ENCODE results near the gene ZNF444.
"Not testable (repeated sequence)": the region's sequence is repeated elsewhere in the genome, so short reads cannot be mapped to it uniquely, and the experiment has no call there.

The ZNF444 gene

DNA sequence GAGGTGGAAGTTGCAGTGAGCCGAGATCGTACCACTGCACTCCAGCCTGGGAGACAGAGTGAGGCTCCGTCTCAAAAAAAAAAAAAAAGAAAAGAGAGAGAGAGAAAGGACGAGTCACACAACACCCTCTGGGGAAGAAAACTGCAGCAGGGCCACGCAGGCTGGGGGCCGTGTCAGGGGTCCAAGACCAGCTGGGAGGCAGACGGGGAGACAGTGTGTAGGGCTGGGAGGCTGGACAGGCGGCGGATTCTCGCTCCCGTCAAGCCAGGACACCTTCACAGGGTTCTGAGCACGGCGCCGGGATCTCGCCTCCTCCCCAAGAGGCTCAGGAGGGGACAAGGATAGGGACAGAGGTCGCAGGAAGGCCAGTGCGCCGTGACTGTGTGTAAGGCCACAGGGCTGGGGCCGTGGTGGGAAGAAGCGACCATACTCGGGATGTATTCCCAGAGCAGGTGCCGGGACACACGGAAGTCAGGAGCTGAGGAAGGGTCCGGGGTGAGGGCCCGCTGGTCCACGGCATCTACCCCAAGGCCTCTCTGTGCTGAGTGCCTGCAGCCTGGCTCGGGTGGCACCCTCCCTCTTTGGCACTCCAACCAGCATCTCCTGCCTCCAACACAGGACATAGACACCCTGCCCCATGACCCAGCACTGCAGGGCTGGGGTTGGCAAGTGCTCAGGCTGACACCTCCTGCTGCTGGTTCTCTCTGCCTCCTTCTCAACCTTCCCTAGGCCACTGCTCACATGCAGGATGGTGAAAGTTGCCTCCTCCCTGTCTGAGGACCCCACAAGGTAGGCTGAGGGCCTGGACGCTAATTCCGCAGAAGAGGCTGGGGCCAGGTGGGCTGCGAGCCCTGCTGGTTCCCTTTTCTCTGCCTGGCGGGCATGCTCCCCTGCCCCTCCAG is 41.2 kb upstream of the ZNF444 start:
- Histone ChIP-seq H3K27ac (ENCODE audit: low read depth, low read length, severe bottlenecking) (no peak overlapping the region), H3K4me1 (ENCODE audit: control insufficient read depth, insufficient read depth, low read length, poor library complexity, severe bottlenecking) (no peaks in the 10 kb centered on the region), H3K4me3 (ENCODE audit: extremely low read depth, insufficient read depth, low read length, poor library complexity, severe bottlenecking) (no peak overlapping the region), H3K36me3 (ENCODE audit: control insufficient read depth, insufficient read depth, low read length) (peaks cover 78% of the 10 kb centered on the region), H3K9me3 (ENCODE audit: control insufficient read depth, low read length) (no peaks in the 10 kb centered on the region)
- WGBS, 2 experiments (ENCODE audit: insufficient coverage in 2 of 2), result 93 to 95% methylated on average over 21 to 29 of the region's 31 CpGs

DNA sequence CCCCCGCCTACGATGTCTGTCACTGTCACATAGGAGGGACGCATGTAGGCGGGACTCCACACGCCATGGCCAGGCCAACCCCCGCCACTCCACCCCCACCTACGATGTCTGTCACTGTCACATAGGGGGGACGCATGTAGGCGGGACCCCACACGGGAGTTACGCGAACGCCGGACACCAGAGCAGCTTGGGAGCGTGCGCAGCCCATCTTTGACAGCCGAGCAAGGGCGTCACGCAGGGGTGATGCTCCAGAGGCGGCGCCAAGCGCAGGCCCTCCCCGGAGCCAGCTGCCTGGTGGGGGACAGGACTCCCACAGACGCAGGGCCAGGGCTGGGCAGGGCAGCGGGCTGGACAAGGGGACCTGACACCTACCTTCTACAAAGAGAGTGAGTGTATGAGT is 40.0 kb upstream of the ZNF444 start:
- H3K4me1 ChIP-seq (ENCODE audit: control insufficient read depth, insufficient read depth, low read length, poor library complexity, severe bottlenecking), result peaks cover 5% of the 10 kb centered on the region
- 88% methylated on average over 22 to 24 of the region's 25 CpGs for WGBS, 2 experiments (ENCODE audit: insufficient coverage in 2 of 2)
- H3K9me3 ChIP-seq (ENCODE audit: control insufficient read depth, low read length), result no peaks in the 10 kb centered on the region
- no peak overlapping the region for H3K27ac ChIP-seq (ENCODE audit: low read depth, low read length, severe bottlenecking)
- peaks cover 67% of the 10 kb centered on the region for H3K36me3 ChIP-seq (ENCODE audit: control insufficient read depth, insufficient read depth, low read length)
- H3K4me3 ChIP-seq (ENCODE audit: extremely low read depth, insufficient read depth, low read length, poor library complexity, severe bottlenecking), result no peak overlapping the region

DNA sequence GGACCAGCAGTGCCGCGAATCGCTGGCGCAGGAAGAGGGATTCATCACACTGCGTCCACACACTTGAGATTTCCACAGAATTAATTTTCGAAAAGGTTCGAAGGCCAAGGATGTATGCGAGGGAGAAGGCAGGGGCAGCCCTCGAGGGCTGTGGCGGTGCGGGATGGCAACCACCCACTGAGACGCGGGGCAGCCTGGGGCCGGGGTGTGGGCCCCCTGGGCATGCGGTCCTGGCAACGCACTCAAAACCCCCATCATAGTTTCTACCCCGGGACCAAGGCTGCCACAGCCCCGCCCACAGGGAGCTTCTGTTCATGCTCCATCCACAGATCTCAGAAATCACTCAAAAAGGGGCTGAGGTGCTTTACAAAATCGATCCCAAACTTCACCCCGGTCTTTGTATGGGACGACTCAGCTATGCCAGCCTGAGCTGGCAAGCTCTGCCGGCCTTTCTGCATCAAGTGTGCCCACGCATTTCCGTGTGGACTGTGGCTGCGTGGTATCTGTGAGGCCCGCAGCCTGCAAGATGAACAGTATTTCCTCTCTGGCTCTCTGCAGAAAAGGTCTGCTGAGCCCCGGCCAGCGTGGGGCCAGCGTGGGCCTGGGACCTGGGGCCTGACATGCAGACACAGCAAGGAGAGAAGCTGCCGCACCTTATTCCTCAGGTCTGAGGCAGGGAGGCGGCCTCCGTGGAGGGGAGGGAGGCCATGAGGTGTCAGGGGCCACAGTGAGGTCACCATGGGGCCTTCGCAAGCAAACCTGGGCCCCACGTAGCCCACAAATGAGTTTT is 39.1 kb upstream of the ZNF444 start:
- Histone ChIP-seq H3K27ac (ENCODE audit: low read depth, low read length, severe bottlenecking) (no peak overlapping the region), H3K9me3 (ENCODE audit: control insufficient read depth, low read length) (no peaks in the 10 kb centered on the region), H3K4me3 (ENCODE audit: extremely low read depth, insufficient read depth, low read length, poor library complexity, severe bottlenecking) (no peak overlapping the region), H3K4me1 (ENCODE audit: control insufficient read depth, insufficient read depth, low read length, poor library complexity, severe bottlenecking) (peaks cover 5% of the 10 kb centered on the region), H3K36me3 (ENCODE audit: control insufficient read depth, insufficient read depth, low read length) (peaks cover 69% of the 10 kb centered on the region)
- 94 to 97% methylated on average over 32 to 33 of the region's 34 CpGs for WGBS, 2 experiments (ENCODE audit: insufficient coverage in 2 of 2)

DNA sequence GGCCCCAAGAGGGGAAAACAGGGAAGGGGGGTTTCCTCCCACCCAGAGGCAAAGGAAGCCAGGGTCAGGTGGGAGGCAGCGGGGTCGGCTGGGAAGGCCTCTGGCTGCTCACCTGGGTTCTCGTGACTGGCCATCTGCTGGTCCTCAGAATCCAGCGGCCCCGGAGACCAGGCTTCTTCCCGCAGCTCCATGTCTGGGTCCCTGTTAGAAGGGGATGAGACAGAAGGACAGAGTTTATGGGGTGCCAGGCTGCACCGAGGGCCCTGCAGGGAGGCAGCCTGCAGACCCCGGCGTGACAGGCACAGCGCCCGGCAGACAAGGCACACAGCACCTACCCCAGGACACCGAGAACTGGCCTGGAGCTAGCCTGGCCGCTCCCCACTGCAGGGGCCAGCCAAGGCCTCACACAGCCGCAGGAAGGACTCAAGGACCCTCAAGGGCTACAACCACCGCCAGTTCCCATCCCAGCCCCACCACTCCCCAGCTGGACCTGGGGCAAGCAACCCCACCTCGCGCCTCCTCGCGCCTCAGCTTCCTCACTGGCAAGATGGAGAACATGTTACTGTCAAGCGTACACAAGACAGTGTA is 38.0 kb upstream of the ZNF444 start:
- Histone ChIP-seq H3K36me3 (ENCODE audit: control insufficient read depth, insufficient read depth, low read length) (peaks cover 63% of the 10 kb centered on the region), H3K9me3 (ENCODE audit: control insufficient read depth, low read length) (no peaks in the 10 kb centered on the region), H3K27ac (ENCODE audit: low read depth, low read length, severe bottlenecking) (no peak overlapping the region), H3K4me1 (ENCODE audit: control insufficient read depth, insufficient read depth, low read length, poor library complexity, severe bottlenecking) (peaks cover 5% of the 10 kb centered on the region), H3K4me3 (ENCODE audit: extremely low read depth, insufficient read depth, low read length, poor library complexity, severe bottlenecking) (no peak overlapping the region)
- WGBS, 2 experiments (ENCODE audit: insufficient coverage in 2 of 2), result 86 to 97% methylated on average over 11 to 19 of the region's 20 CpGs

DNA sequence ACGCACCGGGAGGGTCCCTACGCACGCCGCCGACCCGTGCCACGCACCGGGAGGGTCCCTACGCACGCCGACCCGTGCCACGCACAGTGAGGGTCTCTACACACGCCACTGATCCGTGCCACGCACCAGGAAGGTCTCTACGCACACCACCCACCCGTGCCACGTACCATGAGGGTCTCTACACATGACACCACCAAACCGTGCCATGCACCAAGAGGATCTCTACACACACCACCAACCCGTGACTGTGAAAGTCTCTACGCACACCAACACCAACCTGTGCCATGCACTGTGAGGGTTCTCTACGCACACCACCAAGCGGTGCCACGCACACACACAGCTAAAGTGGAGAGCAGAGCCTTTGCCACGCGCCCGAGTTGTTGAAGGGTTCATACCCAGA is 36.7 kb upstream of the ZNF444 start:
- Histone ChIP-seq H3K9me3 (ENCODE audit: control insufficient read depth, low read length) (no peaks in the 10 kb centered on the region), H3K4me3 (ENCODE audit: extremely low read depth, insufficient read depth, low read length, poor library complexity, severe bottlenecking) (no peak overlapping the region), H3K4me1 (ENCODE audit: control insufficient read depth, insufficient read depth, low read length, poor library complexity, severe bottlenecking) (peaks cover 14% of the 10 kb centered on the region), H3K27ac (ENCODE audit: low read depth, low read length, severe bottlenecking) (no peak overlapping the region), H3K36me3 (ENCODE audit: control insufficient read depth, insufficient read depth, low read length) (peaks cover 52% of the 10 kb centered on the region)
- WGBS, 2 experiments (ENCODE audit: insufficient coverage in 2 of 2), result 94 to 95% methylated on average over 12 to 29 of the region's 29 CpGs

DNA sequence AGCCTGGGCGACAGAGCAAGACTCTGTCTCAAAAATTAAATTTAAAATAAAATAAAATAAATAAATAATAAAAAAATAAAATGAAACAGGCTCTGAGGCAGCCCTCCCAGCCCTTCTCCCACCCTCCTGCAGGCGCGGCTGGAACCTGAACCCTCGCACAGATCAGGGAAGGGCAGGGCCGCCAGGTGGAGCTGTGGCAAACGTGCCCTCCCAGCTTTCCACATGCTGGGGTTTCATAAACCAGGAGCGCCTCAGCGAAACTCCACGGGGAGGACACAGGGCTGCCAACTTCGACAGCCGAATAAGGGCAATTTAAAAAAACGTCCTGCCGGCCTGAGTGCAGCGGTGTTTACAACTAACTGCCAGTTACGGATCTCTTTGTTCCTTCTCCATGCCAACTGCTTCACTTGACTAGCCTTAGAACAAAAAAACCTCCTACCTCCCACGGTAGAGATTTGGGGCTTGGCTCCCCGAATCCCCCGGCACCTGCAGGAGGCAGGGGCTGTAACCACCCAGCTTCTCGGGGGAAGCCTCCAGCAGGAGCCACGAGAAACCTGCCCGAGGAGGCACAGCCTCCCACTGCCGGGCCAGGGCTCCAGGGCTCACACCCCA is 35.9 kb upstream of the ZNF444 start:
- Histone ChIP-seq H3K27ac (ENCODE audit: low read depth, low read length, severe bottlenecking) (peak overlapping the region; percentile 62), H3K9me3 (ENCODE audit: control insufficient read depth, low read length) (no peaks in the 10 kb centered on the region), H3K4me1 (ENCODE audit: control insufficient read depth, insufficient read depth, low read length, poor library complexity, severe bottlenecking) (peaks cover 20% of the 10 kb centered on the region), H3K36me3 (ENCODE audit: control insufficient read depth, insufficient read depth, low read length) (peaks cover 46% of the 10 kb centered on the region), H3K4me3 (ENCODE audit: extremely low read depth, insufficient read depth, low read length, poor library complexity, severe bottlenecking) (no peak overlapping the region)
- WGBS, 2 experiments (ENCODE audit: insufficient coverage in 2 of 2), result 50 to 55% methylated on average over 17 to 20 of the region's 22 CpGs

DNA sequence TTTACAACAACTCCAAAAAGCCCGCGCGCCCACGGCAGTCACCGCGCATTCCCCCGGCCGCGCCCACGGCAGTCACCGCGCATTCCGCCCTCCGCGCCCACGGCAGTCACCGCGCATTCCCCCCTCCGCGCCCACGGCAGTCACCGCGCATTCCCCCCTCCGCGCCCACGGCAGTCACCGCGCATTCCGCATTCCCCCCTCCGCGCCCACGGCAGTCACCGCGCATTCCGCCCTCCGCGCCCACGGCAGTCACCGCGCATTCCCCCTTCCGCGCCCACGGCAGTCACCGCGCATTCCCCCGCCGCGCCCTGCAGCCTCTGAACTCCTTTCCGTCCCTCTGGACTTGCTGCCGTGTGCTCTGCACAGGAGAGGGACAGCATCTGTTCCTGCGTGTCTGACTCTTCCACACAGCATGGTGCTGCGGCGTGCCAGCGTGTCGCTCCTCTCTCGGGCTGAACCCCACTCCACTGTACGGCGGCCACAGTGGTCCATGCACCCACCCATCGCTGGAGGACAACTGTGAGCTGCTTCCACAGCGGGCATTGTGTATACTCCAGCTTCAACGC is 35.2 kb upstream of the ZNF444 start:
- WGBS, 2 experiments (ENCODE audit: insufficient coverage in 2 of 2), result 97 to 98% methylated on average over 41 to 55 of the region's 61 CpGs

DNA sequence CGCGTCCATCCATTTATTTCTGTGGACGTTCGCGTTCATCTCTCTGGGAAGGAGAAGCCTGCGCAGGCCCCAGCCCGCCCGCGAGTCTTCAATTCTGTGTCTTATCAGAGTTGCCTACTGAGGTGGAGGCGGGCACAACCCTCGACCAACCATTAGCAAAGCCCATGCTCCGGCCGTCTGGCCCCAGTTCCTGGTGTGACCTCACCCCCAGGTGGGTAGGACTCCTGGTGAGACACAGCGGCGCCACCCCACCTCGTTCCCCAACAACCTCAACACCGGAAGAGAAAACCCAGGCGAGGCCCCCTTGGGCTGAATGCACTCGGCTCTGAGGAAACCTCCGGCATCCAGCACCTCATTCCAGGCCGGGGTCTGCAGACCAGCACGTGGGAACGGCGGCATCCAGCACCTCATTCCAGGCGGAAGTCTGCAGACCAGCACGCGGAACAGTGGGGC is 34.7 kb upstream of the ZNF444 start:
- WGBS, 2 experiments (ENCODE audit: insufficient coverage in 2 of 2), result 93 to 96% methylated on average over 21 to 24 of the region's 27 CpGs
- Histone ChIP-seq H3K9me3 (ENCODE audit: control insufficient read depth, low read length) (no peaks in the 10 kb centered on the region), H3K36me3 (ENCODE audit: control insufficient read depth, insufficient read depth, low read length) (peaks cover 37% of the 10 kb centered on the region), H3K4me3 (ENCODE audit: extremely low read depth, insufficient read depth, low read length, poor library complexity, severe bottlenecking) (no peak overlapping the region), H3K27ac (ENCODE audit: low read depth, low read length, severe bottlenecking) (peak overlapping the region; percentile 5), H3K4me1 (ENCODE audit: control insufficient read depth, insufficient read depth, low read length, poor library complexity, severe bottlenecking) (peaks cover 27% of the 10 kb centered on the region)

More for the DNA sequence above, 35.2 kb upstream of the ZNF444 start:
- Histone ChIP-seq H3K36me3 (ENCODE audit: control insufficient read depth, insufficient read depth, low read length) (peaks cover 41% of the 10 kb centered on the region), H3K4me1 (ENCODE audit: control insufficient read depth, insufficient read depth, low read length, poor library complexity, severe bottlenecking) (peaks cover 23% of the 10 kb centered on the region), H3K27ac (ENCODE audit: low read depth, low read length, severe bottlenecking) (peak overlapping the region; percentile 5)
- H3K4me3 ChIP-seq (ENCODE audit: extremely low read depth, insufficient read depth, low read length, poor library complexity, severe bottlenecking); H3K9me3 ChIP-seq (ENCODE audit: control insufficient read depth, low read length): not testable (repeated sequence)

DNA sequence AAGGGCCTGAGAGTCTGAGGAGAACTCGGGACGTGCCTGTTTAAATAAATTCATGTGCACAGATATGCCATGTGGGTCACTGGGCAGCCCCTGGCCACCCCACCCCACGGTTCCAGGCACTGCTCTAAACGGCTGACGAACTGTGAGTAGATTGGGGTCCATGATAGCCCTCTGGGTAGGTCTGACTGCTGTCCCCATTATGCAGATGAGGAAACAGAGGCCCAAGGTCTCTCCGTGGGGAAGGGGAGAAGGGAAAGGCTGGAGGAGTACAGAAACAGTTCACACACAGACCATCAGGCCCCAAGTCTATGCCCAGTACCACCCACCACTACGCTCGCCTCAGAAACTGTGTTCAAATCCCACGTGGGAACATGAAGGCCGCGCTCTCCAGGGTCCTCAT is 34.1 kb upstream of the ZNF444 start:
- Histone ChIP-seq H3K4me1 (ENCODE audit: control insufficient read depth, insufficient read depth, low read length, poor library complexity, severe bottlenecking) (peaks cover 32% of the 10 kb centered on the region), H3K27ac (ENCODE audit: low read depth, low read length, severe bottlenecking) (no peak overlapping the region), H3K9me3 (ENCODE audit: control insufficient read depth, low read length) (no peaks in the 10 kb centered on the region), H3K4me3 (ENCODE audit: extremely low read depth, insufficient read depth, low read length, poor library complexity, severe bottlenecking) (no peak overlapping the region), H3K36me3 (ENCODE audit: control insufficient read depth, insufficient read depth, low read length) (peaks cover 35% of the 10 kb centered on the region)
- 91 to 94% methylated on average over 9 to 10 of the region's 11 CpGs for WGBS, 2 experiments (ENCODE audit: insufficient coverage in 2 of 2)
